OCI-LY1 (cell line): Measurements from ENCODE around the gene MEIOB.

ENCODE experiments used
- CTCF ChIP-seq: fragments of 200-600 bp; sonication (generic), shearing (Covaris generic); IDR thresholded peaks from 2 replicates; pipeline ENCODE4 v1.5.1; 2017; ENCODE audit warnings: mild to moderate bottlenecking, antibody characterized with exemption, low read length, moderate library complexity, mixed read lengths
- EZH2 ChIP-seq: fragments of 200-600 bp; sonication (generic), shearing (Covaris generic); IDR thresholded peaks from 2 replicates; pipeline ENCODE4 v1.8.0; 2017; ENCODE audit warnings: borderline replicate concordance, mixed run types, mild to moderate bottlenecking, antibody characterized with exemption, low read length, moderate library complexity, mixed read lengths

- peak; percentile 38; the same call in 1 of the 2 replicates for TF ChIP-seq CTCF
- TF ChIP-seq EZH2 = no peak
Observed at GRCh38 chr16:1812732-1813163, 59.2 kb downstream of the MEIOB start.
